Loucy (cell line): Measurements from ENCODE around the gene INTS11.

Source experiments
- H2AFZ ChIP-seq: fragments of 200-600 bp; sonication (generic); 2 replicates; pipeline ENCODE4 v1.6.0; 2016; ENCODE audit warnings: antibody characterized with exemption, mild to moderate bottlenecking, low read length, moderate library complexity
- H3F3A ChIP-seq: fragments of 200-600 bp; 2 replicates; pipeline ENCODE4 v1.6.0; 2016; ENCODE audit warnings: antibody characterized with exemption, low read depth, mild to moderate bottlenecking
- H3K27me3 ChIP-seq: fragments of 200-600 bp; sonication (generic); 2 replicates; pipeline ENCODE4 v1.6.1; 2014; ENCODE audit warnings: low read length, mild to moderate bottlenecking; ENCODE audit not compliant: insufficient read depth, poor library complexity, severe bottlenecking
- H3K36me3 ChIP-seq: fragments of 200-600 bp; sonication (generic); 2 replicates; pipeline ENCODE4 v1.6.1; 2016; ENCODE audit warnings: low read length; ENCODE audit not compliant: insufficient read depth
- H3K4me1 ChIP-seq: fragments of 200-600 bp; sonication (generic); 2 replicates; pipeline ENCODE4 v1.5.1; 2014; ENCODE audit warnings: low read length, mild to moderate bottlenecking; ENCODE audit not compliant: insufficient read depth, poor library complexity, severe bottlenecking
- H3K4me2 ChIP-seq: fragments of 200-600 bp; sonication (generic); 2 replicates; pipeline ENCODE4 v1.6.0; 2014; ENCODE audit warnings: antibody characterized with exemption, low read length, low read depth, mild to moderate bottlenecking; ENCODE audit not compliant: poor library complexity, severe bottlenecking
- H3K4me3 ChIP-seq: fragments of 200-600 bp; sonication (generic); 2 replicates; pipeline ENCODE4 v1.5.1; 2014; ENCODE audit warnings: low read length, mild to moderate bottlenecking, mixed read lengths; ENCODE audit not compliant: poor library complexity, severe bottlenecking
- H3K79me2 ChIP-seq: fragments of 200-600 bp; sonication (generic); 2 replicates; pipeline ENCODE4 v1.6.1; 2014; ENCODE audit warnings: low read length; ENCODE audit not compliant: insufficient read depth
- H3K9ac ChIP-seq: fragments of 200-600 bp; sonication (generic); 2 replicates; pipeline ENCODE4 v1.6.0; 2014; ENCODE audit warnings: mild to moderate bottlenecking, low read depth, low read length, moderate library complexity; ENCODE audit not compliant: poor library complexity, severe bottlenecking
- H3K9me2 ChIP-seq: fragments of 200-600 bp; sonication (generic); replicated peaks from 2 replicates; pipeline ENCODE4 v1.6.1; 2016; ENCODE audit warnings: low read depth, low read length, mixed read lengths
- H3K9me3 ChIP-seq: fragments of 200-600 bp; sonication (generic); 2 replicates; pipeline ENCODE4 v1.6.1; 2014; ENCODE audit warnings: mild to moderate bottlenecking, antibody characterized with exemption, low read length, low read depth; ENCODE audit not compliant: insufficient read depth
- H4K20me1 ChIP-seq: fragments of 200-600 bp; sonication (generic); 2 replicates; pipeline ENCODE4 v1.6.0; 2014; ENCODE audit warnings: antibody characterized with exemption, low read length, mild to moderate bottlenecking; ENCODE audit not compliant: insufficient read depth, poor library complexity, severe bottlenecking
- EZH2phosphoT487 ChIP-seq: fragments of 200-600 bp; IDR thresholded peaks from 2 replicates; pipeline ENCODE4 v1.6.1; 2018; ENCODE audit warnings: antibody characterized with exemption, mild to moderate bottlenecking, moderate library complexity, borderline replicate concordance
- TF ChIP-seq, protein P1 (sequence below): fragments of 200-600 bp; sonication (generic); conservative IDR thresholded peaks from 2 replicates; pipeline ENCODE4 v1.5.1; 2014; ENCODE audit warnings: mild to moderate bottlenecking, antibody characterized with exemption, low read length

The INTS11 gene

DNA sequence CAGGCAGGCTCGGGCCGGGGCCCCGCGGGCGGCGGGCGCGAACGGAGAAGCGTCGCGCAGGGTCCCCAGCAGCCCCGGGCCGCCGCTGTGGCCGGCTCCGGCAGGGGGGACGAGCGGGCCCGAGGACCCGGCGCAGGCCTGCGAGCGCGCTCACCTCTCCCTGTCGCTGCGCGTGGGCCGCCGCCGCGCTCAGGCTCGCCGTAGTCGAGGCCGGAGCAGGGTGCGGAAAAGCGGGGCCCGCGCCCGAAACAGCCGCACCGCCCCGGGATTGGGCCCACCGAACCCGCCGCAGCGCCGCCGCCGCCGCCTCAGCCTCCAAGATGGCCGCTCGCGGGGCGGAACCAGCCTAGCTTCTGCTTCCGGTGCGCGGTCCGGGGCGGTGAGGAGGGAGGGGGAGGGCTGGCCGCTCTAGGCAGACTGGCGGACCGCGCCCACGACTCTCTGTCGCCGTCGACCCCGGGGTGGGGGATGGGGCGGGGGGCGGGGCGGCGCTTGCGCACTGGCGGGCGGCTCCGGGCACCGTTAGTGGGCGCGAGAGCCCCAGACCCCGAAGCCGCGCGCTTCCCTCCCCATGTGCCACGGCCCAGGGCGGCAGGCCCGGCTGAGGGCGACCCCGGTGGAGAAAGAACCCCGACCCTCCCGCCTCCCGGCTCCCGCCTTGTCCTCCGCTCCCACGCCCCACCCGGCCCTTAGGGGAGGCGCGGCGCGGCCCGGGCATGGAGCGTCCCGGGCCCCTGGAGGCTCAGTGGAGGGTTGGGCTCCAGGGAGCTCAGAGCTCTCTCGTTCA lies 50.8 kb downstream of the INTS11 start, which contains the start of gene UBE2J2:
Gene UBE2J2 (minus strand): TSS at position 343 of the 787 bp plus-strand sequence. CDS start 5,862 bp downstream, outside the sequence.
- no peaks in the 10 kb centered on the region for H3K9me2 ChIP-seq
- H3K27me3 ChIP-seq, result no peaks in the 10 kb centered on the region
- H3K4me2 ChIP-seq, result peak within 1 kb of the TSS; percentile 93
- peaks cover 39% of the 10 kb centered on the region for H4K20me1 ChIP-seq
- peak within 1 kb of the TSS; percentile 90 for H2AFZ ChIP-seq
- H3K9ac ChIP-seq, result peak within 1 kb of the TSS; percentile 97
- peaks cover 34% of the 10 kb centered on the region for H3K4me1 ChIP-seq
- H3F3A ChIP-seq, result no peaks in the 10 kb centered on the region
- H3K4me3 ChIP-seq, result peak within 1 kb of the TSS; percentile 98
- peaks cover 55% of the 10 kb centered on the region for H3K79me2 ChIP-seq
- TF ChIP-seq EZH2phosphoT487, result no peak
- TF ChIP-seq, protein P1, sequence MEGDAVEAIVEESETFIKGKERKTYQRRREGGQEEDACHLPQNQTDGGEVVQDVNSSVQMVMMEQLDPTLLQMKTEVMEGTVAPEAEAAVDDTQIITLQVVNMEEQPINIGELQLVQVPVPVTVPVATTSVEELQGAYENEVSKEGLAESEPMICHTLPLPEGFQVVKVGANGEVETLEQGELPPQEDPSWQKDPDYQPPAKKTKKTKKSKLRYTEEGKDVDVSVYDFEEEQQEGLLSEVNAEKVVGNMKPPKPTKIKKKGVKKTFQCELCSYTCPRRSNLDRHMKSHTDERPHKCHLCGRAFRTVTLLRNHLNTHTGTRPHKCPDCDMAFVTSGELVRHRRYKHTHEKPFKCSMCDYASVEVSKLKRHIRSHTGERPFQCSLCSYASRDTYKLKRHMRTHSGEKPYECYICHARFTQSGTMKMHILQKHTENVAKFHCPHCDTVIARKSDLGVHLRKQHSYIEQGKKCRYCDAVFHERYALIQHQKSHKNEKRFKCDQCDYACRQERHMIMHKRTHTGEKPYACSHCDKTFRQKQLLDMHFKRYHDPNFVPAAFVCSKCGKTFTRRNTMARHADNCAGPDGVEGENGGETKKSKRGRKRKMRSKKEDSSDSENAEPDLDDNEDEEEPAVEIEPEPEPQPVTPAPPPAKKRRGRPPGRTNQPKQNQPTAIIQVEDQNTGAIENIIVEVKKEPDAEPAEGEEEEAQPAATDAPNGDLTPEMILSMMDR, result peak; percentile 5; the same call in 1 of the 2 replicates
- no peaks in the 10 kb centered on the region for H3K9me3 ChIP-seq
- no peaks in the 10 kb centered on the region for H3K36me3 ChIP-seq

- Histone ChIP-seq H3K9ac (peak overlapping the region; percentile 89), H3K9me3 (no peaks in the 10 kb centered on the region), H3K79me2 (peaks cover 61% of the 10 kb centered on the region), H3K4me1 (peaks cover 34% of the 10 kb centered on the region), H3K27me3 (no peaks in the 10 kb centered on the region), H4K20me1 (peaks cover 44% of the 10 kb centered on the region), H3K36me3 (no peaks in the 10 kb centered on the region), H2AFZ (no peak overlapping the region), H3K9me2 (no peaks in the 10 kb centered on the region), H3F3A (no peaks in the 10 kb centered on the region), H3K4me3 (peak overlapping the region; percentile 98), H3K4me2 (peak overlapping the region; percentile 84)
- TF ChIP-seq, protein P1, result no peak
- TF ChIP-seq EZH2phosphoT487, result no peak
These were observed 51.3 kb downstream of the INTS11 start for GRCh38 chr1:1273209-1273511.

- peaks cover 34% of the 10 kb centered on the region for H3K4me1 ChIP-seq
- H3K79me2 ChIP-seq, result peaks cover 66% of the 10 kb centered on the region
- H3F3A ChIP-seq, result no peaks in the 10 kb centered on the region
- no peaks in the 10 kb centered on the region for H3K9me3 ChIP-seq
- no peak overlapping the region for H2AFZ ChIP-seq
- H3K27me3 ChIP-seq, result no peaks in the 10 kb centered on the region
- H4K20me1 ChIP-seq, result peaks cover 49% of the 10 kb centered on the region
- H3K9me2 ChIP-seq, result no peaks in the 10 kb centered on the region
- no peaks in the 10 kb centered on the region; the same call in 1 of the 2 replicates for H3K36me3 ChIP-seq
- peak overlapping the region; percentile 84 for H3K4me2 ChIP-seq
- TF ChIP-seq EZH2phosphoT487, result no peak
- TF ChIP-seq, protein P1, result no peak
- H3K9ac ChIP-seq, result peak overlapping the region; percentile 89
- peak overlapping the region; percentile 98 for H3K4me3 ChIP-seq
These were observed 51.9 kb downstream of the INTS11 start for GRCh38 chr1:1272341-1273208.
